Bronchial epithelial cell (primary cell): ENCODE data around the gene PHACTR3. TPM values are rescaled to one million over a fixed set of nuclear protein-coding genes. Genes with fewer than 3 reads are reported as not detected.

Experiments used
- DNase-seq: peaks from one replicate; pipeline ENCODE4 v3.0.0-alpha.2; 2010; ENCODE audit warnings: low read depth
- FAIRE-seq: peaks from 2 replicates; lab custom pipeline; 2011; peaks lifted over from hg19 to GRCh38; lab: Jason Lieb, UNC
- H3K27me3 ChIP-seq: 2 replicates; pipeline ENCODE4 v1.5.1; 2011; ENCODE audit warnings: low read length; ENCODE audit not compliant: control insufficient read depth, insufficient read depth
- H3K36me3 ChIP-seq: 2 replicates; pipeline ENCODE4 v1.5.1; 2011; ENCODE audit warnings: low read length; ENCODE audit not compliant: control insufficient read depth, insufficient read depth
- H3K4me3 ChIP-seq: 2 replicates; pipeline ENCODE4 v1.5.1; 2011; ENCODE audit warnings: mild to moderate bottlenecking, low read depth, low read length, control low read depth
- CTCF ChIP-seq: IDR thresholded peaks from 2 replicates; pipeline ENCODE4 v1.5.1; 2011; ENCODE audit warnings: mild to moderate bottlenecking, moderate library complexity, low read length, control low read depth, inconsistent platforms; ENCODE audit not compliant: insufficient read depth, severe bottlenecking
- total RNA-seq: library from RNA; depleted of rRNA; stranded (reverse); fragments of >200 nt; gene quantifications from 2 replicates; pipeline ENCODE4 v1.2.1, GENCODE V29; 2014

Gene PHACTR3
- total RNA-seq, 1 donor from 2014 or later = 15.0 TPM

- no peaks in the 10 kb centered on the region for H3K27me3 ChIP-seq
- FAIRE-seq (no peak), DNase-seq (no peak)
- no peaks in the 10 kb centered on the region for H3K36me3 ChIP-seq
- no peak overlapping the region for H3K4me3 ChIP-seq
- no peak for TF ChIP-seq CTCF
These were observed 172.4 kb downstream of the PHACTR3 start for GRCh38 chr20:59776626-59777330.

- no peaks in the 10 kb centered on the region for H3K27me3 ChIP-seq
These were observed 173.0 kb downstream of the PHACTR3 start for GRCh38 chr20:59777331-59777725.

GRCh38 chr20:59777814-59778575 lies 173.7 kb downstream of the PHACTR3 start:
- DNase-seq (no peak), FAIRE-seq (no peak)
- H3K27me3 ChIP-seq = no peaks in the 10 kb centered on the region
- H3K36me3 ChIP-seq = no peaks in the 10 kb centered on the region
- no peak overlapping the region for H3K4me3 ChIP-seq
- no peak for TF ChIP-seq CTCF

More at GRCh38 chr20:59777331-59777725, 173.0 kb downstream of the PHACTR3 start:
- no peak for DNase-seq
- no peak for TF ChIP-seq CTCF
- Histone ChIP-seq H3K4me3 (no peak overlapping the region), H3K36me3 (no peaks in the 10 kb centered on the region)
- peak; percentile 66 for FAIRE-seq

- Histone ChIP-seq H3K27me3 (no peaks in the 10 kb centered on the region), H3K36me3 (no peaks in the 10 kb centered on the region), H3K4me3 (no peak overlapping the region)
- DNase-seq (no peak), FAIRE-seq (no peak)
- TF ChIP-seq CTCF = no peak
These were observed 174.4 kb downstream of the PHACTR3 start for GRCh38 chr20:59778615-59779200.

GRCh38 chr20:59779656-59780380 lies 175.5 kb downstream of the PHACTR3 start:
- Histone ChIP-seq H3K4me3 (no peak overlapping the region), H3K36me3 (no peaks in the 10 kb centered on the region), H3K27me3 (no peaks in the 10 kb centered on the region)
- TF ChIP-seq CTCF = no peak
- FAIRE-seq = no peak
- DNase-seq = no peak
